OCI-LY1 (cell line): ENCODE measurements around the gene KCNJ14.

Source experiments
- CTCF ChIP-seq: fragments of 200-600 bp; sonication (generic), shearing (Covaris generic); IDR thresholded peaks from 2 replicates; pipeline ENCODE4 v1.5.1; 2017; ENCODE audit warnings: mild to moderate bottlenecking, antibody characterized with exemption, low read length, moderate library complexity, mixed read lengths
- EZH2 ChIP-seq: fragments of 200-600 bp; sonication (generic), shearing (Covaris generic); IDR thresholded peaks from 2 replicates; pipeline ENCODE4 v1.8.0; 2017; ENCODE audit warnings: borderline replicate concordance, mixed run types, mild to moderate bottlenecking, antibody characterized with exemption, low read length, moderate library complexity, mixed read lengths

- TF ChIP-seq CTCF (no peak), EZH2 (no peak)
Measured at GRCh38 chr19:48511800-48512503, 56.6 kb downstream of the KCNJ14 start, which contains the start of gene LMTK3.
